Suprapubic skin (tissue), 4 donors: ENCODE results near the gene C14orf180. TPM values are rescaled to one million over a fixed set of nuclear protein-coding genes. Genes with fewer than 3 reads are reported as not detected.

Source experiments
- DNase-seq, 2 donors: peaks; one replicate each; pipeline ENCODE4 v3.0.0-alpha.2; 2019; ENCODE audit warnings: low spot score in 2 of 2
- H3K27ac ChIP-seq: fragments of 200-600 bp; sonication (generic); one replicate; pipeline ENCODE4 v1.5.1; 2019
- H3K27me3 ChIP-seq: fragments of 200-600 bp; sonication (generic); one replicate; pipeline ENCODE4 v1.5.1; 2019
- H3K36me3 ChIP-seq: fragments of 200-600 bp; sonication (generic); one replicate; pipeline ENCODE4 v1.5.1; 2019
- H3K4me1 ChIP-seq: fragments of 200-600 bp; sonication (generic); one replicate; pipeline ENCODE4 v1.5.1; 2019
- H3K4me3 ChIP-seq: fragments of 200-600 bp; sonication (generic); one replicate; pipeline ENCODE4 v1.5.1; 2019; ENCODE audit warnings: mild to moderate bottlenecking
- H3K9me3 ChIP-seq: fragments of 200-600 bp; sonication (generic); one replicate; pipeline ENCODE4 v1.5.1; 2019
- CTCF ChIP-seq, 2 donors: fragments of 200-600 bp in 1 of 2; fragments of 450-650 bp in 1 of 2; sonication (generic) in 1 of 2; IDR thresholded peaks; one replicate each; pipeline ENCODE4 v1.5.1; 2016 to 2019; ENCODE audit warnings: antibody characterized with exemption in 2 of 2, mild to moderate bottlenecking in 1 of 2, moderate library complexity in 1 of 2
- EP300 ChIP-seq: sonication (generic); formaldehyde crosslinking; IDR thresholded peaks from one replicate; pipeline ENCODE4 v1.6.1; 2017; ENCODE audit warnings: antibody characterized with exemption
- POLR2A ChIP-seq, 2 donors: fragments of 450-650 bp; IDR thresholded peaks; one replicate each; pipeline ENCODE4 v1.6.1; 2017; ENCODE audit warnings: antibody characterized with exemption in 2 of 2, mild to moderate bottlenecking in 2 of 2, moderate library complexity in 2 of 2
- POLR2AphosphoS5 ChIP-seq, 3 donors: sonication (generic); formaldehyde crosslinking; IDR thresholded peaks; one replicate each; pipeline ENCODE4 v1.6.1; 2017; ENCODE audit warnings: antibody characterized with exemption in 3 of 3
- WGBS: methylation state at CpG from one replicate; pipeline ENCODE4 v1.1.5; 2018; 5-methylcytosine and 5-hydroxymethylcytosine counted together
- total RNA-seq, 4 donors: library from RNA; depleted of rRNA; stranded (reverse); fragments of >200 nt; gene quantifications; one replicate each; pipeline ENCODE4 v1.1.0, GENCODE V29; 2016

Gene C14orf180
- total RNA-seq, 4 donors from 2014 or later, result 0.30 to 3.9 TPM; not detected in 2

- WGBS, result 86% methylated on average over 9 of the region's 12 CpGs
- no peak overlapping the region for H3K4me3 ChIP-seq
- H3K9me3 ChIP-seq, result no peaks in the 10 kb centered on the region
- no peaks in the 10 kb centered on the region for H3K4me1 ChIP-seq
- DNase-seq, result no peak
- TF ChIP-seq EP300 (no peak), POLR2AphosphoS5 (IDR thresholded peaks at IDR 0.05) (no peak), POLR2A (IDR thresholded peaks at IDR 0.05) (no peak), CTCF (IDR thresholded peaks at IDR 0.05) (no peak)
- H3K36me3 ChIP-seq, result no peaks in the 10 kb centered on the region
- no peak overlapping the region for H3K27ac ChIP-seq
- peaks cover 64% of the 10 kb centered on the region for H3K27me3 ChIP-seq
Observed at GRCh38 chr14:104554088-104554607, 25.4 kb upstream of the C14orf180 start.

GRCh38 chr14:104554608-104555429 lies 24.7 kb upstream of the C14orf180 start:
- H3K4me1 ChIP-seq, result no peaks in the 10 kb centered on the region
- H3K36me3 ChIP-seq, result no peaks in the 10 kb centered on the region
- peak in 1 of 2 donors; percentile 53 for DNase-seq
- no peak for TF ChIP-seq EP300
- no peak for TF ChIP-seq POLR2A (IDR thresholded peaks at IDR 0.05)
- no peak for TF ChIP-seq POLR2AphosphoS5 (IDR thresholded peaks at IDR 0.05)
- TF ChIP-seq CTCF (IDR thresholded peaks at IDR 0.05), result no peak
- H3K4me3 ChIP-seq, result no peak overlapping the region
- peaks cover 65% of the 10 kb centered on the region for H3K27me3 ChIP-seq
- no peak overlapping the region for H3K27ac ChIP-seq
- no peaks in the 10 kb centered on the region for H3K9me3 ChIP-seq
- WGBS, result 55% methylated on average over 19 of the region's 26 CpGs

GRCh38 chr14:104555430-104556255 lies 23.9 kb upstream of the C14orf180 start:
- Histone ChIP-seq H3K4me3 (no peak overlapping the region), H3K27me3 (peaks cover 69% of the 10 kb centered on the region), H3K4me1 (no peaks in the 10 kb centered on the region), H3K27ac (no peak overlapping the region), H3K36me3 (no peaks in the 10 kb centered on the region), H3K9me3 (no peaks in the 10 kb centered on the region)
- 85% methylated on average over 11 of the region's 11 CpGs for WGBS
- no peak for DNase-seq
- TF ChIP-seq POLR2A (IDR thresholded peaks at IDR 0.05), result no peak
- TF ChIP-seq POLR2AphosphoS5 (IDR thresholded peaks at IDR 0.05), result no peak
- TF ChIP-seq EP300, result no peak
- no peak for TF ChIP-seq CTCF (IDR thresholded peaks at IDR 0.05)

- Histone ChIP-seq H3K4me1 (no peaks in the 10 kb centered on the region), H3K9me3 (no peaks in the 10 kb centered on the region), H3K27ac (no peak overlapping the region), H3K27me3 (peaks cover 71% of the 10 kb centered on the region), H3K36me3 (no peaks in the 10 kb centered on the region), H3K4me3 (no peak overlapping the region)
- DNase-seq, result no peak
- 59% methylated on average over 5 of the region's 13 CpGs for WGBS
- TF ChIP-seq EP300 (no peak), CTCF (IDR thresholded peaks at IDR 0.05) (no peak), POLR2A (IDR thresholded peaks at IDR 0.05) (no peak), POLR2AphosphoS5 (IDR thresholded peaks at IDR 0.05) (no peak)
Observed at GRCh38 chr14:104556256-104557021, 23.1 kb upstream of the C14orf180 start.
